Measurements from ENCODE around the gene TCAP.

DNA sequence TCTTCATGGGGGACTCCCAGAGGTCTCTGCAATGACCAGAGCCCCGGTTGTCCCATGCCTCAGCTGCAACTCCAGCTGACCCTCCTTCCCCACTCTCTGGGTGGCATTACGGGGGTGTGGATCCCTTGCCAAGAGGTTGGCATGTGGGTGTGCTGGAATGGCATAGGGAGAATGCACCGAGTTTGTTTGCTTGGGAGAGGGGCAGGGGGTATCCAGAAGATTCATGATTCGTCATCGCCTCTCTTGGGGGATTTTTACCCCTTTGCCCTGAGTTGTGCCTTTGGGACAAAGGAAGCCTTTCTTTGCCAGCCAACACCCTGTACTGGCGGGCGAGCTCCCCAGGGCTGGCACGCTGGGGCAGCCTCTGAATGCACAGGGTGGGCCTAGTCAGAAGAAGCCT lies 41.2 kb downstream of the TCAP start:
- TF ChIP-seq, protein P1, sequence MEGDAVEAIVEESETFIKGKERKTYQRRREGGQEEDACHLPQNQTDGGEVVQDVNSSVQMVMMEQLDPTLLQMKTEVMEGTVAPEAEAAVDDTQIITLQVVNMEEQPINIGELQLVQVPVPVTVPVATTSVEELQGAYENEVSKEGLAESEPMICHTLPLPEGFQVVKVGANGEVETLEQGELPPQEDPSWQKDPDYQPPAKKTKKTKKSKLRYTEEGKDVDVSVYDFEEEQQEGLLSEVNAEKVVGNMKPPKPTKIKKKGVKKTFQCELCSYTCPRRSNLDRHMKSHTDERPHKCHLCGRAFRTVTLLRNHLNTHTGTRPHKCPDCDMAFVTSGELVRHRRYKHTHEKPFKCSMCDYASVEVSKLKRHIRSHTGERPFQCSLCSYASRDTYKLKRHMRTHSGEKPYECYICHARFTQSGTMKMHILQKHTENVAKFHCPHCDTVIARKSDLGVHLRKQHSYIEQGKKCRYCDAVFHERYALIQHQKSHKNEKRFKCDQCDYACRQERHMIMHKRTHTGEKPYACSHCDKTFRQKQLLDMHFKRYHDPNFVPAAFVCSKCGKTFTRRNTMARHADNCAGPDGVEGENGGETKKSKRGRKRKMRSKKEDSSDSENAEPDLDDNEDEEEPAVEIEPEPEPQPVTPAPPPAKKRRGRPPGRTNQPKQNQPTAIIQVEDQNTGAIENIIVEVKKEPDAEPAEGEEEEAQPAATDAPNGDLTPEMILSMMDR (IDR thresholded peaks at IDR 0.05; ENCODE audit: low read depth, low read length, poor library complexity, severe bottlenecking), result no peak
- TF ChIP-seq EZH2phosphoT487 (IDR thresholded peaks at IDR 0.05; ENCODE audit: borderline replicate concordance, low read length), result no peak

All from DOHH2 (cell line).